H1 (cell line): ENCODE data around the gene ADAMTSL2. TPM values are rescaled to one million over a fixed set of nuclear protein-coding genes. Genes with fewer than 3 reads are reported as not detected.

Source experiments
- CTCF ChIP-seq, 3 experiments: IDR thresholded peaks; 1 replicate in 2 of 3; 2 replicates in 1 of 3; pipeline versions ENCODE4 v1.5.1 to v1.6.1; 2011; ENCODE audit warnings: low read length in 3 of 3, mild to moderate bottlenecking in 3 of 3, inconsistent platforms in 2 of 3, low read depth in 1 of 3, moderate library complexity in 1 of 3; ENCODE audit not compliant: insufficient read depth in 1 of 3; ENCODE audit errors: control extremely low read depth in 1 of 3
- polyA plus RNA-seq, 7 experiments: library from polyadenylated mRNA; depleted of rRNA in 3 of 7; stranded (reverse) in 5 of 7; unstranded in 2 of 7; fragments of >200 nt in 5 of 7; fragments of 200-250 nt in 2 of 7; gene quantifications; 1 replicate in 5 of 7; 2 replicates in 1 of 7; 4 replicates in 1 of 7; pipeline versions ENCODE4 v1.2.1 to v1.2.3, GENCODE V29; 2011 to 2013; ENCODE audit warnings: missing spikeins in 2 of 7, mixed read lengths in 2 of 7
- total RNA-seq: library from RNA; stranded (reverse); fragmentation: NEBNext Ultra II Directional; extraction: Animal tissue kit (Norgen Biotek cat#: 25700); gene quantifications from 2 replicates; pipeline ENCODE4 v1.2.1, GENCODE V29; 2021

ADAMTSL2 gene
- total and polyA plus RNA-seq, 2 of the 8 experiments (the other 6 are each of a cell fraction or from before 2014, with no cell fraction given) = 0.74 to 0.76 TPM

- TF ChIP-seq CTCF (IDR thresholded peaks at IDR 0.05; ENCODE audit: control extremely low read depth in 1 of 3, insufficient read depth in 1 of 3, low read depth in 1 of 3, low read length in 3 of 3) = no peak
Measured at GRCh38 chr9:133600739-133601138, 66.2 kb downstream of the ADAMTSL2 start (continued).
